Left colon (tissue), 2 donors: ENCODE measurements around the gene LCE1D. TPM values are rescaled to one million over a fixed set of nuclear protein-coding genes. Genes with fewer than 3 reads are reported as not detected.

ENCODE experiments used
- ATAC-seq: fragments of 200-7000 bp; cut with Tn5 transposase; one replicate; pipeline ENCODE4 v1.9.1; 2020; ENCODE audit warnings: mild to moderate bottlenecking, moderate library complexity
- DNase-seq, 2 donors: peaks; one replicate each; pipeline ENCODE4 v3.0.0-alpha.2; 2020
- intact Hi-C, 2 donors: fragments of 100-400 bp; cut with DNase I in 1 of 2; cut with micrococcal nuclease in 1 of 2; formaldehyde crosslinking; loops; one replicate each; pipeline versions ENCODE4 v1.11.2 to v1.14.0; 2022; cut with DNase I, micrococcal nuclease
- total RNA-seq, 2 donors: library from RNA; stranded (reverse); fragmentation: NEBNext Ultra II Directional; extraction: Animal tissue kit (Norgen Biotek cat#: 25700); gene quantifications; one replicate each; pipeline ENCODE4 v1.2.1, GENCODE V29; 2021
- donor health status: DM: no; HTN: no; CAD: no.
- donor health status: DM: yes; HTN: yes; CAD: no.

LCE1D gene
- total RNA-seq, 2 donors from 2014 or later = not detected

DNA sequence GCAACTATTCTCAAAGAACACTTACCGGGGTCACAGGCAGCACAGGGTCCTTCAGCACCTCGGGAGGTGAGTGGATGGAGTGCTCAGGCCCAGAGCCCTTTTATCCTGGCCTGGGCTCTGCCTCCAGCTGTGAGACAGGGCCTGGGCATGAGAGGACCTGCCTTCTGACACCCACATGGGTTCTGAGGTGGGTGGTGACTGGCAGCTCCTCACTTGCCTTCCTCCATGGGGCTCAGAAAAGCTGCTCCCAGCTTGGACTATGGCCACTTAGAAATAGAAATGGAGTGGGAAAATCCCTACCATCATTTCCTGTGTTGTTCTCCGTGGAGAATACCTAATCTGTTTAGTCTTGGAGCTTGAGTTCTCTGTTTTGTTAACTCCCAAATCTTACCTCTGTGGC lies 10.1 kb downstream of the LCE1D start, which contains the start of gene LCE1C:
LCE1C (minus strand) TSS at position 76 of the 400 bp plus-strand sequence. CDS start 1,173 bp downstream, outside the sequence.
- DNase-seq = no peak
- intact Hi-C loops = no loop called here
- ATAC-seq = no peak

DNA sequence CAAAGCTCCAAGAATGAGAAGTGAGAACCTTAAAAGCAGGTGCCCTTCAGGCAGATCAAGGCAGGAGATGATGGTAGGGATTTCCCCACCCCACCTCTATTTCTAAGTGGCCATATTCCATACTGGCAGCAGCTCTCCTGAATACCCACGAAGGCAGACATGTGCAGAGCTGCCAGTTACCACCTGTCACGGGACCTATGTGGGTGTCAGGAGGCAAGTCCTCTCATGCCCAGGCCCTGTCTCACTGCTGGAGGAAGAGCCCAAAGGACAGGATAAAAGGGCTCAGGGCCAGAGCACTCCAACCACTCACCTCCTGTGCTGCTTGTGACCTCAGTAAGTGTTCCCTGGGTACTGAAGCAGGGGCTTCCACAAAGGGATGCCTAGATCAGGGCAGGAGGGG lies 14.5 kb downstream of the LCE1D start:
- DNase-seq (no peak), ATAC-seq (no peak)
- intact Hi-C loops = no loop called here

DNA sequence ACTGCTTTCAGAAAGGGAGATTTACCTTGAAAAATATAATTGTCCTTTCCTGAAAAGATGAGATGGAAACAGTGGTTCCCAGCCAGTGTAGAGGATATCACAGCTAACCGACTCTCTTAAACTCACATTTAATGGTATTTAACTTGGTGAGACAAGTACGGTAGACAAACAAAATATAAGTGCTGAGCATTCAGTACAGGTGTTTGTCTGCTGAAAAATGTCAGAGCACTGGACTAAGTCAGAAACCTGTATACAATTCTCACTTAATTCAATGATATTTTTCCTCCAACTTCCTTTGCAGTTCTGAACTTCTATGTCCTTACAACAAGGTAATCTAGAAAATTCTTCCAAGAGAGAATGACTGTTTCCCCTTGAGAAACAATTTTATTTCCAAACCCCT lies 15.2 kb downstream of the LCE1D start, which contains the start of gene LCE1B:
LCE1B (plus strand) TSS at position 301 of the 400 bp plus-strand sequence. CDS start 476 bp downstream, outside the sequence.
- intact Hi-C loops = no loop called here
- DNase-seq = no peak
- no peak for ATAC-seq

GRCh38 chr1:152817309-152817708 lies 20.8 kb downstream of the LCE1D start:
- ATAC-seq (no peak), DNase-seq (no peak)
- intact Hi-C loops = no loop called here

- ATAC-seq (no peak), DNase-seq (no peak)
- intact Hi-C loops = no loop called here
Measured at GRCh38 chr1:152823294-152823693, 26.8 kb downstream of the LCE1D start.

DNA sequence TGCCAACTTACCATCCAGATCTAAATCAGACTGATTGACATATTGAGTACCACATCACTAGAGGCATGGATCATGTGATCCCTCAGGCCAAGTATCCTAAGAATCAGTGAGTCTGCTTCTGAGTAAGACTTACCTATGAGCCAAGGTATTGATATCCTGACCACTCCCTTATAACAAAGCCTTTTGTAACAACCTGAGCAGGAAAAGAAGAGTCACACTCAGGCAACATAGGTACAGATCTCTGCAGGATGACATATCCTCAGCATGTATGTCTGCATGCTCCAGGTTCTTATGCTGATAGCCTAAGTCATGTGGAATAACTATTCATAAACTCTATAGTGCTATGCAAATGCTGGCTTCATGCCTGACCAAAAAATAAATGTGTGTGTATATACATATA lies 28.4 kb downstream of the LCE1D start:
- ATAC-seq = no peak
- intact Hi-C loops = no loop called here
- no peak for DNase-seq

DNA sequence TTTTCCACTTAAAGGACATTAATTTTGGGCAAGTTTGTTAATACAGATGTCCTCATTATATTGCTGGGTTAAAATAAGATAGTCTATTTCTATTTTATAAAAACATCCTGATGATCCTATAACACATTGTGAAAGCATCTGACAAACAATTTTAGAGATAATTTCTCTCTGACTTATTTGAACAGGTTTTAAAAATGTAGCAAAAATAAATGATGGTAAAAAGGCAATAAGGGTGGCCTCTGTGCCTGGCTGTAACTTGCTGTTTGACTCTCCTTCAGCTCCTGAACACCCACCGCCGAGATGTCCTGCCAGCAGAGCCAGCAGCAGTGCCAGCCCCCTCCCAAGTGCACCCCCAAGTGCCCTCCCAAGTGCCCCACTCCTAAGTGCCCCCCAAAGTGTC lies 30.7 kb downstream of the LCE1D start, which contains the start of gene LCE1A:
LCE1A (plus strand) TSS at position 301 of the 400 bp plus-strand sequence; CDS start at position 301, 0 bp downstream.
- no peak for ATAC-seq

DNA sequence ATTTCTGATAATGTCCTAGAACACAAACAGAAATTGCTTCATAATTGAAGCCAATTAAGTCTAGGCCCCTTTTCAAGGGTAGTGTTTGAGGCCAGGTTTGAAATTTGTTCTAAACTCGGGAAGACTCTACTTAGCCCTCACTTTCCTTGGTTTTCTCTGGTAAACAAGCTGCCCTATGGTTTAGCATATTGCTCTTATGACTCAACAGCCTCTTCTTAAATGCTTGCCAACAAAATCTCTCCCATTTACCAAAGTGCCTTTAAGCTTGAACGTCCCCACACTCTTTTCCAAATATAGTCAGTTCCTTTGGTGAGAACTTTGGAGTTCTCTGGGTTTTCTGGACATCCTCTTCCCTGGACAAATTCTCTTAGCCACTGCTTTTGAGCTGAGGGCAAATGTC lies 40.3 kb downstream of the LCE1D start:
- DNase-seq (no peak), ATAC-seq (no peak)
- intact Hi-C loops = no loop called here

More for the DNA sequence above, 30.7 kb downstream of the LCE1D start, which contains the start of gene LCE1A:
- DNase-seq = no peak
- intact Hi-C loops = no loop called here

- intact Hi-C loops = no loop called here
- DNase-seq (no peak), ATAC-seq (no peak)
Measured at GRCh38 chr1:152842556-152842955, 46.0 kb downstream of the LCE1D start, which contains the start of gene LCE6A. LCE6A (plus strand) TSS chr1:152842856; CDS start chr1:152843521, 665 bp downstream.

Other genes with a start within 250 kb of the LCE1D start
- gene LCE3E, start 229.9 kb upstream of the LCE1D start, total RNA-seq = not detected
- gene LCE3D, start 216.2 kb upstream of the LCE1D start, total RNA-seq = not detected
- not detected for gene LCE3C, start 196.5 kb upstream of the LCE1D start, total RNA-seq
- not detected for gene LCE3B, start 182.9 kb upstream of the LCE1D start, total RNA-seq
- gene LCE3A, start 173.6 kb upstream of the LCE1D start, total RNA-seq = not detected
- not detected for gene LCE2D, start 133.3 kb upstream of the LCE1D start, total RNA-seq
- not detected for gene LCE2C, start 121.4 kb upstream of the LCE1D start, total RNA-seq
- gene LCE2B, start 110.6 kb upstream of the LCE1D start, total RNA-seq = not detected
- not detected for gene LCE2A, start 98.4 kb upstream of the LCE1D start, total RNA-seq
- gene LCE4A, start 88.6 kb upstream of the LCE1D start, total RNA-seq = not detected
- gene KPRP, start 38.7 kb upstream of the LCE1D start, total RNA-seq = not detected
- gene LCE1F, start 21.6 kb upstream of the LCE1D start, total RNA-seq = not detected
- not detected for gene LCE1E, start 10.5 kb upstream of the LCE1D start, total RNA-seq
- not detected for gene LCE1C, start 9.9 kb downstream of the LCE1D start, total RNA-seq
- not detected for gene LCE1B, start 15.2 kb downstream of the LCE1D start, total RNA-seq
- gene LCE1A, start 30.8 kb downstream of the LCE1D start, total RNA-seq = not detected
- gene LCE6A, start 46.1 kb downstream of the LCE1D start, total RNA-seq = not detected
- not detected for gene LCE7A, start 63.3 kb downstream of the LCE1D start, total RNA-seq
- not detected for gene SMCP, start 81.6 kb downstream of the LCE1D start, total RNA-seq
- gene IVL, start 111.8 kb downstream of the LCE1D start, total RNA-seq = not detected
- not detected for gene SPRR5, start 150.5 kb downstream of the LCE1D start, total RNA-seq
- gene SPRR4, start 173.9 kb downstream of the LCE1D start, total RNA-seq = not detected
- not detected for gene SPRR1A, start 187.4 kb downstream of the LCE1D start, total RNA-seq
- gene SPRR3, start 205.0 kb downstream of the LCE1D start, total RNA-seq = not detected
- not detected for gene SPRR1B, start 234.5 kb downstream of the LCE1D start, total RNA-seq
- gene SPRR2D, start 244.4 kb downstream of the LCE1D start, total RNA-seq = not detected